Cardiac fibroblast (primary cell): Measurements from ENCODE around the gene MUC6.

Experiments used
- DNase-seq, 2 donors: peaks; one replicate each; pipeline versions ENCODE4 v3.0.0 to v3.0.0-alpha.2; 2010; ENCODE audit warnings: low read depth in 2 of 2
- H3K4me3 ChIP-seq, 2 donors: replicated peaks in 1 of 2; 1 replicate in 1 of 2; 2 replicates in 1 of 2; pipeline ENCODE4 v1.5.1; 2011; ENCODE audit warnings: low read depth in 2 of 2, low read length in 2 of 2, mild to moderate bottlenecking in 2 of 2, moderate library complexity in 1 of 2
- TF ChIP-seq, protein P1 (sequence below): IDR thresholded peaks from one replicate; pipeline ENCODE4 v1.5.1; 2011; ENCODE audit warnings: low read depth, mild to moderate bottlenecking, low read length, inconsistent platforms

MUC6 gene

GRCh38 chr11:1076061-1076665 lies 39.6 kb upstream of the MUC6 start:
- DNase-seq: no peak
- TF ChIP-seq, protein P1, sequence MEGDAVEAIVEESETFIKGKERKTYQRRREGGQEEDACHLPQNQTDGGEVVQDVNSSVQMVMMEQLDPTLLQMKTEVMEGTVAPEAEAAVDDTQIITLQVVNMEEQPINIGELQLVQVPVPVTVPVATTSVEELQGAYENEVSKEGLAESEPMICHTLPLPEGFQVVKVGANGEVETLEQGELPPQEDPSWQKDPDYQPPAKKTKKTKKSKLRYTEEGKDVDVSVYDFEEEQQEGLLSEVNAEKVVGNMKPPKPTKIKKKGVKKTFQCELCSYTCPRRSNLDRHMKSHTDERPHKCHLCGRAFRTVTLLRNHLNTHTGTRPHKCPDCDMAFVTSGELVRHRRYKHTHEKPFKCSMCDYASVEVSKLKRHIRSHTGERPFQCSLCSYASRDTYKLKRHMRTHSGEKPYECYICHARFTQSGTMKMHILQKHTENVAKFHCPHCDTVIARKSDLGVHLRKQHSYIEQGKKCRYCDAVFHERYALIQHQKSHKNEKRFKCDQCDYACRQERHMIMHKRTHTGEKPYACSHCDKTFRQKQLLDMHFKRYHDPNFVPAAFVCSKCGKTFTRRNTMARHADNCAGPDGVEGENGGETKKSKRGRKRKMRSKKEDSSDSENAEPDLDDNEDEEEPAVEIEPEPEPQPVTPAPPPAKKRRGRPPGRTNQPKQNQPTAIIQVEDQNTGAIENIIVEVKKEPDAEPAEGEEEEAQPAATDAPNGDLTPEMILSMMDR: no peak
- H3K4me3 ChIP-seq: no peak overlapping the region

DNA sequence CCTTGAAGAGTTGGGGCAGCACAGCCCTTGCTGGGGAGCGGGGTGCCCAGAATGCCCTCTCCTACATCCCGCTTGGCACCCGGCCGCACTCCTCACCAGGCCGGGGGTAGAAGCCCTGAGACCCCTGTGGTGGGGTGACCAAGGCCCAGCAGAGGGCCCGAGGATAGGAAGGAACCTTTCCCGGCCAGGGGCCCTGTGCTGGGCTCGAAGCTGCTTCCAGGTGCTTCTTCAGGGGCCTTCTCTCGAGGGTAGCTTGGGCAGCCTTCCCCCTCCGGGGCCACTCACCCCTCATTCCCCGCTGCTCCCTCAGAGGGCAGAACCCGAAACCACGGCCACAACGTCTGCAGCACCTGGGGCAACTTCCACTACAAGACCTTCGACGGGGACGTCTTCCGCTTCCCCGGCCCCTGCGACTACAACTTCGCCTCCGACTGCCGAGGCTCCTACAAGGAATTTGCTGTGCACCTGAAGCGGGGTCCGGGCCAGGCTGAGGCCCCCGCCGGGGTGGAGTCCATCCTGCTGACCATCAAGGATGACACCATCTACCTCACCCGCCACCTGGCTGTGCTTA lies 38.9 kb upstream of the MUC6 start:
- H3K4me3 ChIP-seq: no peak overlapping the region
- TF ChIP-seq, protein P1: no peak

GRCh38 chr11:1074244-1075221 lies 38.0 kb upstream of the MUC6 start, which contains the start of gene MUC2:
Gene MUC2 (plus strand): TSS chr11:1074874.
- no peak within 1 kb of the TSS for H3K4me3 ChIP-seq
- DNase-seq: no peak
- TF ChIP-seq, protein P1: no peak

More for the DNA sequence above, 38.9 kb upstream of the MUC6 start:
- no peak for DNase-seq

- no peak for DNase-seq
- TF ChIP-seq, protein P1: no peak
- H3K4me3 ChIP-seq: no peak overlapping the region
Observed at GRCh38 chr11:1073851-1074243, 37.3 kb upstream of the MUC6 start.

DNA sequence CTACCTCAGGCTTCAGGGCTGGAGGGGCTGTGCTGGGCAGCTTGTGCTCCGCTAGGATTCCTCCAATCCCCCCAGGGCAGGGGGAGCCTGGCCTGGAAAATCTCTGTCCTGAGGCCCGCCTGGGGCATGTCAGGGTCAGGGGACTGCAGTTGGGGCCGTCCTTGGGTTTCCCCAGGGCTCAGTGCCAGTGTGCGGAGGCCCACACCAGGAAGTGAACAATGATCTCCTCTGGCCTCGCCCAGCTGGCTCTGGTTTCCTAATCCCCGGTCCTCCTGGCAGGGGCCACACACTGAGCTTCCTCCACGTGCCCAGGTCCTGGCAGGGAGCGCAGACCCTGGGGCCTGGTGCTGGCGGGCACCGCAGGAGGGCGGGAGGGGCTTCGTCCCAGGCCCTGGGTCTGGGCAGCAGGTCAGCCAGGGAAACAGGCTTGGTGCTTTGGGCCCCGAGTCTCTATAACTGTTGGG lies 36.8 kb upstream of the MUC6 start:
- peak; percentile 76 to 85 for DNase-seq
- TF ChIP-seq, protein P1: no peak
- no peak overlapping the region for H3K4me3 ChIP-seq

DNA sequence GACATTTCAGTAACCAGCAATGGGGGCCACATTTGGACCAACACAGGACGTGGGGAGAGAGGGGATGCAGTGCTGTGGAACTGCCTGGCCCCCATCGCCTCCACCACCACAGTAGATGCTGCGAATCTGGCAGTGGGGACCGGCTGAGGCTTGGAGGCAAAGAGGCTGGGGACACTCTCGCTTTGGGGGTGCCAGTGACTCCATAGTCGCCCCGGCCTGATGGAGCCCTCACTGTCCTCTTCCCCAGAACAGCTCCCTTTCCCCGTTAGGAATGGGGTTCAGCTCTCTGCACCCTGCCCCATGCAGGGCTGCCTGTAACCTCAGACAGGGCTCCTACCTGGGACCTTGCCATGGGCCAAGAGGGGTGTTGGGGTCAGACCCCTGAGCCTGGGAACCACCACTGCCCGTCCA lies 36.3 kb upstream of the MUC6 start:
- no peak overlapping the region for H3K4me3 ChIP-seq
- no peak for DNase-seq
- TF ChIP-seq, protein P1: no peak
